NCI-H1417 (cell line): ENCODE measurements around the gene PAOX.

ENCODE experiments used
- DNase-seq, 3 experiments: peaks; one replicate each; lab custom pipeline; 2025; lab: John Stamatoyannopoulos, UW

PAOX gene

DNA sequence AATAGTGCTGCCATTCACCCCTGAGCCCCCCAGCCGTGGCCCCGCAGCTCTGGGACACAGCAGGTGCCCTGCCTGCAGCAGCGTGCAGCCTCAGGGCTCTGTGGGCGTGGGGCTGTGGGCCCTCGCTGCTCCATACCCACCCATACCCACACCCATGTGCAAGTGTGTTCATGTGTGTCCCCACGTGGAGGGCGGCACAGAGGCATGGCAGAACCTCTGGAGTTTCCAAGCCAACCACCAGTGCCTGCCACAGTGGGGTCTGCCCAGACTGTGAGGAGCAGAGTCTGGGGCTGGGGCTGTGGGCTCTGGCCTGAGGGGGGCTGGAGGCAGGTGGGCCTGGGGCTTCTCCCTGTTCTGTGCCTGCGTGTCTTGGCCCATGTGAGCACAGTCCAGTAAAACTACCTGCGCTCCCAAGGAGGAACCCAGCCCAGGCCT, 29.5 kb upstream of the PAOX start:
- DNase-seq, result no peak

- no peak for DNase-seq
Observed at GRCh38 chr10:133350283-133350949, 28.6 kb upstream of the PAOX start.

DNA sequence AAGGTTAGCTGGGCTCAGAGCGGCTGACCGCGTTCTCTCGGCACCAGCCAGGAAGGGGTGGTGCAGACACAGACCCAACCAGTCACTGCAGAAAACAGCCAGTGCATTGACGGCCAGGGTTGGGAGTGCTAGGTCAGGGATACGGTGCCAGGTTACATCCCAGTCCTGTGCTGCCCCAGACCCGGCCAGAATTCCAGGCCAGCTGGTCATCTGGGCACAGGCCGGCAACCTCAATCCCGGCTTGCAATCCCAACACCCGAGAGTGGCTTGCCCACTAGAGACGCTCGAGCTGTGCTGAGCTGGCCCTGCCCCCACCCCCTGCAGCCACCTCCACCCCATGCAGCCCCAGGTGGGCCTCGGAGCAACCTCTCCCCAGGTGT, 28.1 kb upstream of the PAOX start:
- no peak for DNase-seq

- DNase-seq, result no peak
Observed at GRCh38 chr10:133351408-133352318, 27.4 kb upstream of the PAOX start.

- no peak for DNase-seq
Observed at GRCh38 chr10:133353202-133353959, 25.7 kb upstream of the PAOX start.

DNA sequence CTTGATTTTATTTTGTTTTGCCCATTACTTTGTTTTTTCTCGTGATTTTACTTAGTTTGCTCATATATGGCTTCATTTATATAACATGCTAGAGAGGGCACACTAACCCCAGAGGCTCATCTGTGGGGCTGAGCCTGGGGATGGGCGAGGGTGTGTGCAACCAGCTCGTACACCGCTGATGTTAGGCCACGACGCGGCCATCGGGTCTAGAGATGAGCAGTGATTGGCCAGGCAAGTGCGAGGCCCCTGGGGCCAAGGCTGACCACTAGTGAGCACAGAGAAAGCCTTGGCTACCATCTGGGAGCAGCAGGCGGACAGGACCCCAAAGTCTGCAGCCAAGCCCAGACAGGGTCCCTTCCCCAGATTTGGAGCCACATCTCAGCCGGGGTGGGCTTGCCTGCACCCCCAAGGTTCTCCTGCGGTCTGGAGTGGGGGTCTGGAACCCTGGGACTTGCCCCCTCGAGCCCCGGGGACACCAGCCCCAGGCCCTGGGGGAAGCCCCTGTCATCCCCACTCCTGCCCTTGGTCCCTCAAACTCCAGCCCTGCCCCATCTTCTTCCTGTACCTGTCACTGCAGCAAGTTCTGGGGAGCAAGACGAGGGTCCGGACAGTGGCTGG, 25.0 kb upstream of the PAOX start:
- no peak for DNase-seq

DNA sequence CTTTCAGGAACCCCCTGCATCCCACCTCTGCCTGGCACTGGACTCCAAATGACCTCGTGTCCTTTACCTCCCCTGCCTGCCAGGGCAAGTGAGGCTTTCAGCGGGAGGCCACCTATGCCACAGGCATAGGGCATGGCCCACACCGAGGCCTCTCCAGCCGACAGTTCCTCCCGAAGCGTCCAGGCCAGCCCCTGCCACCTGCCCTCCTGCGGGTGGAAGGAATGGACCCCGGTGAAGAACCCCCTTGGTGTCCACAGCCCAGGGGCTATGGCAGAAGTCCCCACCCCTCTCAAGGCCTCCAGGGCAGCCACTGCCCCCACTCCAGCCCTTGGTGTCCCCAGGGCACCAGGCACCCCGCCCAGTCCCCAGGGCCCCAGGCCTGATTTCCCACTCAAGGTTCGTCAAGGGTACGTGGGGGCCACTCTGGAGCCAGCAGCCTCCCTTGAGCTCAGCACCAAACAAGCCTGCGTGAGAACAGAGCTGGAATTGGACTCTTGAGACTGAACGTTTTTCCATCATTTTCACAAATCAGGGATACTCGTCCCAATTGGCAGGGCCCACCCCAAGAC, 24.3 kb upstream of the PAOX start:
- no peak for DNase-seq

- no peak for DNase-seq
Observed at GRCh38 chr10:133355266-133355665, 23.8 kb upstream of the PAOX start.

DNA sequence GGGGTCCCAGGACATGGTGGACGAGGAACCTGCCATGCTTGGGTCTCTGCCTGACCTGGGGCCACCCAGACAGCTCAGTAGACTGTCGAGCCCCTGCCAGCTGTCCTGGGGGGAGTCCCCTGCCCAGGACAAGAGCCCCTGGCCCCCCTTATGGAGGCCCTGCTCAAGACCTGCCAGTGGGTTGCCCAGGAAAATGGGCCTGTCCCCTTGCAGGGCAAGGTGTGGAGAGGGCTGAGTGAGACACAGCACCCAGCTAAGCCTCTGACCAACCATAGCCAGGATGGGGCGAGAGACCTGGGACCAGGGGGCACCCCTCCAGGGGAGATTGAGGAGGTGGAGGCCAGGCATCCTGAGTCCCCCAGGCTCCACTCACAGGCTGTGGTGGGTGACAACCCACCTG, 23.1 kb upstream of the PAOX start:
- no peak for DNase-seq

DNA sequence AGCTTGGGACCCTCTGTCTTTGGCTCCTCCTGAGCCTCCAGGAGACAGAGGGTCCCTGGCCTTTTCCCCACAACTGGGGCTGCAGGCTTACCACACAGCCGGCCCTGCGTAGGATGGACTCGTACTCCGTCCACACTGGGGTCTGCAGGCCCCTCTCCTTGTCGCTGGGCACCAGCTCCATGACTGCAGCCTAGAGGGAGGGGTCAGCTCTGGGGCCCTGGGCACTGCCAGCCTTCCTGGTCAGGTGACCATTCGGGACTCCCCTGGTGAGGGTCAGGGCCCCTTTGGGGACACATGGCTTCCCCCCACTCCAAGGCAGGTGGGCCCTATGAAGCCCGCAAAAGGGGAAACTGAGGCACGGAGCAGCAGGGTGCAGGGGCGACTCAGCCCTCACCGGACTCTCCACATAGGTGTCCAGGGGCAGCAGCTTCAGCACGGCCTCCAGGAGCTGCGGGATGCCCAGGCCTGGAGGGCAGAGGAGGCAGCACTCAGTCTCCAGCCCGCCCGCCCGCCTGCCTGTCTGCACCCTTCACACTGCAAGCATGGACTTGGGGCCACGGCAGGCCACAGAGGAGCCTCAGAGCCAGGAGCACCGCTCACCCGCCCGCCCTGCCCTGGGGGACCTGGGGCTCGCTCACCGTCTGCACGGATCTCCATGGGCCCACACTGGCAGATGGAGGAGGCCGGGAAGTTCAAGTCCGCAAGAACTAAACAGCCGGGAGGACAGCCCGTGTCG, 22.3 kb upstream of the PAOX start:
- no peak for DNase-seq

DNA sequence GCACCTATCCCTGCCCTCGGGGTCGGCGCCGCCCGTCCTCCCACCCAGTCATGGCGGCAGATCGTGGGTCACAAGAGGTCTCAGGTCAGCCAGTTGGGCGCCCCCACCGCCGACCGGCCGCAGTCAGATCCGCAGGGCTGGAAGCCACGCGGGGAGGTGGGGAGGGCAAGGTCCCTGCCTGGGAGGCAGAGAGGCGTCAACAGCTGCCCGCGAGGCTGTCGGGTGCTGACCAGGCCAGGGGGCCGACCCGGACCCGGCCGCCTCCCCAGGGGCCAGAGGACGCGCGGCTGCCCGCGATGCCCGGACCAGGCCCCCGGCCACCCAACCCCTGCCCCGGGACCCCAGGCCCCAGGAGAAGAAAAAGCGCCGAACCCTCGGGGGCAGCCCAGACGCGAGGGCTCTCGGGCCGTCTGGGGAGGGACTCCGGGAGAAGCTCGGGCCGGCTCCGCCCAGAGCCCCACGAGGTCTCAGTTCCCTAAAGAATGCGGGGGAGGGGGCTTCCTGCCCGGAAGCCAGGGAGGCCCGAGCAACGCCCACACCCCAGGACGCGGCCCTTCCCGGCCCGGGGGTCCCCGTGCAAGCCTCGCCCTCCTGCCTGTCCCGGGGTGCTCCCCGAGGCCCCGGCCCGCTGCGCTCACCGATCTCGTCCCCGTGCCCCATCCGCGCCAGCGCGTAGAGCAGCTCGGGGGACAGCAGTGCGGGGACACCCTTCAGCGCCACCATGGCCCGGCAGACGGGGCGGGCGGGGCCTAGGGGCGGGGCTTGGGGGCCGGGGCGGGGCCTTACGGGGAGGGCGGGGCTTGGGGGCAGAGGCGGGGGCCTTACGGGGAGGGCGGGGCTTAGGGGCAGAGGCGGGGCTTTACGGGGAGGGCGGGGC, 21.5 kb upstream of the PAOX start, which contains the start of gene FUOM:
Gene FUOM (minus strand): TSS at position 735 of the 877 bp plus-strand sequence. CDS start 12 bp downstream, at position 723.
- DNase-seq, result peak in 2 of 3 experiments; percentile 35 to 59

- no peak for DNase-seq
Observed at GRCh38 chr10:133358162-133358924, 20.7 kb upstream of the PAOX start.

GRCh38 chr10:133358925-133359310, 20.1 kb upstream of the PAOX start:
- DNase-seq, result no peak

DNA sequence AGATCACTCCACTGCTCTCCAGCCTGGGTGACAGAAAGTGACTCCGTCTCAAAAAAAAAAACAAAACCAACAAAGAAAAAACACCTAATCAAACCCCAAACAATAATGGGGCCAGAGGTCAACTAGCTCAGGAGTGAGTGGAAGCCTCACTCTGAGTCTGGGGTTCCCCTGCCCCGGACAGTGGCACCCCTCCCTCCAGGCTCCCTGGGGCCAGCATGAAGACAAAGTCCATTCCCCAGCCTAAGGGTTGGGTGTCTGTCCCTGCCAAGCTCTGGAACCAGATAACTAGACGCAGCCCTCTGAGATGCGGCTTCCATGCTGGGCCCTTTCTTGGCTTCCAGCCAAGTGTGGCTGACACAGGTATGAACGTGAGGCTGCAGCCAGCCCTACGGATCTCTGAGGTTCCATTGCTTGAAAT, 19.5 kb upstream of the PAOX start:
- DNase-seq, result peak; percentile 37 to 70 (median 53)

DNA sequence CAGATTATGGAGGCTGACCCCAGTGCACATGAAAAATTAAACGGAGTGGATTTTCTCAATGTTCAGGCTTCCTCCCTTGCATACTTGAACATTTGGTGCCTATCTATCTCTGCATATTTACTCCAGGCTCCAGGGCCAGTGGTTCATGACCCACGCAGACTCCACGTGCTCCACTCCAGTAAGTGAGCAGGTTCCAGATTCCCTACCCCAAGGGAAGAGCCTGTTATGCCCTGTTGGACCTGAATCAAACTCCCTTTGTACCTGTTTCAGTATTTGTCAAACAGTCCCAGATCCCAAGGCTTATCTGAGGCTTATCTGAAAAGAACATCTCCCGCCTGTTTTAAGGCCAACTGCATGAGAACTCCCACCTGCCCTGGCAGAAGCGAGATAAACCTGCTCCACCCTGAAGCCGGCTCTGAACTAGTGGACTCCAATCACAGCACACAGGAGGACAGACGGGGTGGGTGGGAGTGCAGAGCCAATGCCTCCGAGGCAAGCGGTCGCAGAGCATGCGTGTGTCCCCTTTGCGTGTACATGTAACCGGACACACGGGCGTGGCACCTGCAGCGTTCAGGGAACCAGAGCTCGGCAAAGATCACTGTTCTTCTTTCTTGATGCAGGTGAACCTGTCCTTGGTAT, 19.0 kb upstream of the PAOX start:
- DNase-seq, result no peak

- DNase-seq, result no peak
Observed at GRCh38 chr10:133361227-133361626, 17.8 kb upstream of the PAOX start.

- no peak for DNase-seq
Observed at GRCh38 chr10:133361773-133362441, 17.2 kb upstream of the PAOX start.

GRCh38 chr10:133362846-133363245, 16.2 kb upstream of the PAOX start:
- no peak for DNase-seq
